A549 (cell line): ENCODE results near the gene TAF5.

Experiments
- CTCF ChIP-seq: fragments of >200 bp; sonication (Bioruptor Twin); formaldehyde crosslinking; IDR thresholded peaks from 3 replicates; pipeline ENCODE4 v1.5.1; 2016
- JUN ChIP-seq, 2 experiments: fragments of >200 bp; sonication (Bioruptor Twin); formaldehyde crosslinking; IDR thresholded peaks; 2 replicates in 1 of 2; 3 replicates in 1 of 2; pipeline ENCODE4 v1.6.1; 2016 to 2017
- RAD21 ChIP-seq, 2 experiments: fragments of >200 bp in 1 of 2; sonication (Bioruptor Twin) in 1 of 2; formaldehyde crosslinking in 1 of 2; IDR thresholded peaks in 1 of 2; conservative IDR thresholded peaks in 1 of 2; 2 replicates in 1 of 2; 3 replicates in 1 of 2; pipeline ENCODE4 v1.6.1; 2012 to 2018; ENCODE audit warnings: inconsistent platforms in 1 of 2
- RNF2 ChIP-seq: fragments of 200-600 bp; sonication (generic); IDR thresholded peaks from 2 replicates; pipeline ENCODE4 v1.6.1; 2016; ENCODE audit warnings: low read depth, mild to moderate bottlenecking, antibody characterized with exemption, moderate library complexity, borderline replicate concordance

GRCh38 chr10:103334567-103334966, 33.2 kb upstream of the TAF5 start:
- TF ChIP-seq RNF2 (no peak), RAD21 (conservative IDR thresholded peaks at IDR 0.05 in 1 of 2, IDR thresholded peaks at IDR 0.05 in 1 of 2) (no peak), CTCF (no peak), JUN (IDR thresholded peaks at IDR 0.05) (no peak)
